Measurements from ENCODE around the gene CFAP97D1.

CFAP97D1 gene

GRCh38 chr17:43800736-43801135 lies 20.5 kb downstream of the CFAP97D1 start:
- DNase-seq, result no peak

GRCh38 chr17:43801844-43802243 lies 21.6 kb downstream of the CFAP97D1 start:
- no peak for DNase-seq

GRCh38 chr17:43803758-43804157 lies 23.5 kb downstream of the CFAP97D1 start:
- no peak for DNase-seq

GRCh38 chr17:43805117-43805516 lies 24.9 kb downstream of the CFAP97D1 start:
- no peak for DNase-seq

GRCh38 chr17:43808076-43808475 lies 27.8 kb downstream of the CFAP97D1 start:
- no peak for DNase-seq

GRCh38 chr17:43809121-43809520 lies 28.9 kb downstream of the CFAP97D1 start:
- no peak for DNase-seq

- DNase-seq, result peak in 1 of 2 experiments; percentile 17
Measured at GRCh38 chr17:43810226-43810715, 30.0 kb downstream of the CFAP97D1 start.

- DNase-seq, result no peak
Measured at GRCh38 chr17:43810823-43811222, 30.6 kb downstream of the CFAP97D1 start.

GRCh38 chr17:43812396-43813265 lies 32.4 kb downstream of the CFAP97D1 start:
- DNase-seq, result no peak

GRCh38 chr17:43813386-43813785 lies 33.2 kb downstream of the CFAP97D1 start:
- DNase-seq, result no peak

GRCh38 chr17:43814026-43814425 lies 33.8 kb downstream of the CFAP97D1 start:
- no peak for DNase-seq

GRCh38 chr17:43814714-43815113 lies 34.5 kb downstream of the CFAP97D1 start:
- no peak for DNase-seq

GRCh38 chr17:43816336-43817320 lies 36.4 kb downstream of the CFAP97D1 start:
- no peak for DNase-seq

- DNase-seq, result no peak
Measured at GRCh38 chr17:43817826-43818225, 37.6 kb downstream of the CFAP97D1 start.

- DNase-seq, result no peak
Measured at GRCh38 chr17:43818966-43819365, 38.7 kb downstream of the CFAP97D1 start.

- no peak for DNase-seq
Measured at GRCh38 chr17:43820759-43821158, 40.5 kb downstream of the CFAP97D1 start.

- DNase-seq, result no peak
Measured at GRCh38 chr17:43822570-43823190, 42.4 kb downstream of the CFAP97D1 start.

- DNase-seq, result no peak
Measured at GRCh38 chr17:43823350-43824084, 43.3 kb downstream of the CFAP97D1 start.

- DNase-seq, result no peak
Measured at GRCh38 chr17:43825567-43825966, 45.3 kb downstream of the CFAP97D1 start.

- no peak for DNase-seq
Measured at GRCh38 chr17:43826206-43826605, 46.0 kb downstream of the CFAP97D1 start.

- DNase-seq, result no peak
Measured at GRCh38 chr17:43827596-43827995, 47.4 kb downstream of the CFAP97D1 start.

GRCh38 chr17:43829738-43830137 lies 49.5 kb downstream of the CFAP97D1 start:
- DNase-seq, result no peak
